Breast epithelium (tissue), 4 donors: ENCODE results near the gene POLR3B. TPM values are rescaled to one million over a fixed set of nuclear protein-coding genes. Genes with fewer than 3 reads are reported as not detected.

Source experiments
- DNase-seq, 2 donors: peaks; one replicate each; pipeline ENCODE4 v3.0.0-alpha.2; 2019; ENCODE audit warnings: low spot score in 2 of 2
- H3K27ac ChIP-seq, 2 donors: fragments of 200-600 bp; sonication (generic) in 1 of 2; one replicate each; pipeline ENCODE4 v1.5.1; 2016 to 2019; ENCODE audit warnings: mild to moderate bottlenecking in 1 of 2
- H3K27me3 ChIP-seq, 2 donors: fragments of 200-600 bp; sonication (generic) in 1 of 2; one replicate each; pipeline versions ENCODE4 v1.5.1 to v1.6.0; 2017 to 2019; ENCODE audit warnings: control low read depth in 1 of 2, mild to moderate bottlenecking in 1 of 2
- H3K36me3 ChIP-seq: fragments of 200-600 bp; one replicate; pipeline ENCODE4 v1.5.1; 2019
- H3K4me1 ChIP-seq, 2 donors: fragments of 200-600 bp; sonication (generic); one replicate each; pipeline ENCODE4 v1.5.1; 2016 to 2019; ENCODE audit warnings: control low read depth in 1 of 2
- H3K4me3 ChIP-seq, 3 donors: fragments of 200-600 bp; sonication (generic); 1 replicate in 2 of 3; 2 replicates in 1 of 3; pipeline ENCODE4 v1.5.1; 2016 to 2019; ENCODE audit warnings: mild to moderate bottlenecking in 3 of 3, moderate library complexity in 2 of 3
- H3K9me3 ChIP-seq, 2 donors: fragments of 200-600 bp; sonication (generic) in 1 of 2; one replicate each; pipeline ENCODE4 v1.5.1; 2016 to 2019; ENCODE audit warnings: control low read depth in 1 of 2
- POLR2A ChIP-seq: fragments of 450-650 bp; IDR thresholded peaks from one replicate; pipeline ENCODE4 v1.6.1; 2016; ENCODE audit warnings: antibody characterized with exemption, mild to moderate bottlenecking, moderate library complexity
- POLR2AphosphoS5 ChIP-seq, 3 donors: sonication (generic); formaldehyde crosslinking; IDR thresholded peaks; one replicate each; pipeline ENCODE4 v1.6.1; 2017; ENCODE audit warnings: antibody characterized with exemption in 3 of 3
- intact Hi-C: fragments of 100-400 bp; cut with DNase I; formaldehyde crosslinking; loops from one replicate; pipeline ENCODE4 v1.15.1; 2023; ENCODE audit warnings: low total_unique reads
- total RNA-seq, 3 donors: library from RNA; depleted of rRNA; stranded (reverse); fragments of >200 nt; gene quantifications; one replicate each; pipeline ENCODE4 v1.1.0, GENCODE V29; 2016
- TF ChIP-seq, protein P1 (sequence below), 3 donors: fragments of 450-650 bp; IDR thresholded peaks; one replicate each; pipeline ENCODE4 v1.5.1; 2016 to 2017; ENCODE audit warnings: antibody characterized with exemption in 3 of 3, mild to moderate bottlenecking in 3 of 3, moderate library complexity in 3 of 3

Gene POLR3B
- total RNA-seq, 3 donors from 2014 or later = 7.0 to 9.8 (median 9.2) TPM

GRCh38 chr12:106386813-106387535 lies 29.4 kb downstream of the POLR3B start:
- H3K36me3 ChIP-seq = no peaks in the 10 kb centered on the region
- no peaks in the 10 kb centered on the region for H3K4me1 ChIP-seq
- TF ChIP-seq POLR2AphosphoS5 (IDR thresholded peaks at IDR 0.05) (no peak), POLR2A (no peak)
- TF ChIP-seq, protein P1, sequence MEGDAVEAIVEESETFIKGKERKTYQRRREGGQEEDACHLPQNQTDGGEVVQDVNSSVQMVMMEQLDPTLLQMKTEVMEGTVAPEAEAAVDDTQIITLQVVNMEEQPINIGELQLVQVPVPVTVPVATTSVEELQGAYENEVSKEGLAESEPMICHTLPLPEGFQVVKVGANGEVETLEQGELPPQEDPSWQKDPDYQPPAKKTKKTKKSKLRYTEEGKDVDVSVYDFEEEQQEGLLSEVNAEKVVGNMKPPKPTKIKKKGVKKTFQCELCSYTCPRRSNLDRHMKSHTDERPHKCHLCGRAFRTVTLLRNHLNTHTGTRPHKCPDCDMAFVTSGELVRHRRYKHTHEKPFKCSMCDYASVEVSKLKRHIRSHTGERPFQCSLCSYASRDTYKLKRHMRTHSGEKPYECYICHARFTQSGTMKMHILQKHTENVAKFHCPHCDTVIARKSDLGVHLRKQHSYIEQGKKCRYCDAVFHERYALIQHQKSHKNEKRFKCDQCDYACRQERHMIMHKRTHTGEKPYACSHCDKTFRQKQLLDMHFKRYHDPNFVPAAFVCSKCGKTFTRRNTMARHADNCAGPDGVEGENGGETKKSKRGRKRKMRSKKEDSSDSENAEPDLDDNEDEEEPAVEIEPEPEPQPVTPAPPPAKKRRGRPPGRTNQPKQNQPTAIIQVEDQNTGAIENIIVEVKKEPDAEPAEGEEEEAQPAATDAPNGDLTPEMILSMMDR (IDR thresholded peaks at IDR 0.05) = no peak
- intact Hi-C loops = loop anchor here (10.0 kb wide), 1 partner anchor 458 kb away; no protein-coding TSS in a partner anchor
- H3K27ac ChIP-seq = no peak overlapping the region
- H3K4me3 ChIP-seq = no peak overlapping the region
- no peak for DNase-seq
- H3K27me3 ChIP-seq = no peaks in the 10 kb centered on the region
- peaks cover 0 to 8% of the 10 kb centered on the region in 2 donors for H3K9me3 ChIP-seq

- H3K27me3 ChIP-seq = no peaks in the 10 kb centered on the region
- H3K9me3 ChIP-seq = no peaks in the 10 kb centered on the region
- H3K4me1 ChIP-seq = no peaks in the 10 kb centered on the region
- no peak overlapping the region for H3K4me3 ChIP-seq
- TF ChIP-seq, protein P1 (IDR thresholded peaks at IDR 0.05) = no peak
- no peak for TF ChIP-seq POLR2AphosphoS5 (IDR thresholded peaks at IDR 0.05)
- intact Hi-C loops = loop anchor here (10.0 kb wide), 1 partner anchor 457 kb away; no protein-coding TSS in a partner anchor
- DNase-seq = no peak
- H3K36me3 ChIP-seq = no peaks in the 10 kb centered on the region
- no peak overlapping the region for H3K27ac ChIP-seq
Measured at GRCh38 chr12:106387848-106388377, 30.4 kb downstream of the POLR3B start.

DNA sequence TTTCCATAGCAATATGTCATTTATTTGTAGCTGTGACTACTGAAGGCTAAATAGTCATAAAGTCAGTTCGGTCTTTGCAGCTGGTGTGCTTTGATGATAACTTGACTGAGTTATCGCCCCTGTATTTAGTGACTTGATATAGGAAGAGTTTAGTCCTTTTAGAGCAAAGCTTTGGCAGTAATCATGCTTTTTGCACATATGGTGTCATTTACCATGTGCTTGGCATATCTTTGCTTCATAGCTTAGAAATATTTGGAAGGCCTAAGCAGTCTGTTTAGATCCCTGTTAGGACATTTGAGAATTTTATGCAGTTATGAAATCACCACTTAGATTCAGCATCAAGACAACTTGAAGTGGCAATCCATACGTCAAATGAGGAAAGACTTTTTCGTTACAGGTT lies 31.6 kb downstream of the POLR3B start:
- intact Hi-C loops = loop anchor here (10.0 kb wide), 1 partner anchor 456 kb away; no protein-coding TSS in a partner anchor
- H3K9me3 ChIP-seq = no peaks in the 10 kb centered on the region
- H3K27ac ChIP-seq = no peak overlapping the region
- no peak overlapping the region for H3K4me3 ChIP-seq
- TF ChIP-seq POLR2AphosphoS5 (IDR thresholded peaks at IDR 0.05) (no peak), POLR2A (no peak)
- TF ChIP-seq, protein P1 (IDR thresholded peaks at IDR 0.05) = no peak
- H3K36me3 ChIP-seq = no peaks in the 10 kb centered on the region
- no peaks in the 10 kb centered on the region for H3K27me3 ChIP-seq
- no peak for DNase-seq
- H3K4me1 ChIP-seq = no peaks in the 10 kb centered on the region

GRCh38 chr12:106392759-106393158 lies 35.2 kb downstream of the POLR3B start:
- intact Hi-C loops = no loop called here
- Histone ChIP-seq H3K27me3 (no peaks in the 10 kb centered on the region), H3K9me3 (no peaks in the 10 kb centered on the region), H3K27ac (no peak overlapping the region), H3K36me3 (no peaks in the 10 kb centered on the region), H3K4me1 (no peaks in the 10 kb centered on the region), H3K4me3 (no peak overlapping the region)
- no peak for TF ChIP-seq POLR2A
- TF ChIP-seq, protein P1 (IDR thresholded peaks at IDR 0.05) = no peak
- TF ChIP-seq POLR2AphosphoS5 (IDR thresholded peaks at IDR 0.05) = no peak
- DNase-seq = no peak

DNA sequence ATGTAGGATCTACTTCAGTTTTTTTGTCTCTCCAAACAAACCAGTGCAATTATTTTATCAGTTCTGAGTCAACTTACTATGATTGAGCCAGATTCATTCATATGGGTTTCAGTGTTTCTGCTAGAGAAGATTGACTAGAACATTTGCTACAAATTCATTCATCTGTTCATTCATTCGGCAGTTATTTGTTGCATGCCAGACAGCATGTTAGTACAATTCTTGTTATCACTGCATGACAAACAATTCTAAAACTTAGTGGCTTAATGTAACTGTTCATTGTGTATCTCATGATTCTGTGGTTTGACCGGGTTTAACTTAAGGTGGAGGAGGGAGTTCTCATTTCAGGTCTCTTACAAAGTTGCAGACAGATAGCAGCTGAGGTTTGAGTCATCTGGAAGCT lies 52.3 kb downstream of the POLR3B start:
- no peaks in the 10 kb centered on the region for H3K4me1 ChIP-seq
- no peak overlapping the region for H3K27ac ChIP-seq
- TF ChIP-seq, protein P1 (IDR thresholded peaks at IDR 0.05) = no peak
- TF ChIP-seq POLR2AphosphoS5 (IDR thresholded peaks at IDR 0.05) (no peak), POLR2A (no peak)
- no peak for DNase-seq
- H3K27me3 ChIP-seq = no peaks in the 10 kb centered on the region
- intact Hi-C loops = no loop called here
- H3K9me3 ChIP-seq = no peaks in the 10 kb centered on the region
- H3K36me3 ChIP-seq = no peaks in the 10 kb centered on the region
- no peak overlapping the region for H3K4me3 ChIP-seq
